Activated naive CD8-positive, alpha-beta T cell treated with anti-CD3 and anti-CD28 coated beads, Interleukin-2, amount 50 U/mL, for 16 hours (primary cell): ENCODE measurements around the gene CHRD.
"Not testable (repeated sequence)": the region's sequence is repeated elsewhere in the genome, so short reads cannot be mapped to it uniquely, and the experiment has no call there.

ENCODE experiments used
- DNase-seq: peaks from one replicate; pipeline ENCODE4 v3.0.0-alpha.2; 2020; ENCODE audit warnings: low read depth, low spot score

The CHRD gene

DNA sequence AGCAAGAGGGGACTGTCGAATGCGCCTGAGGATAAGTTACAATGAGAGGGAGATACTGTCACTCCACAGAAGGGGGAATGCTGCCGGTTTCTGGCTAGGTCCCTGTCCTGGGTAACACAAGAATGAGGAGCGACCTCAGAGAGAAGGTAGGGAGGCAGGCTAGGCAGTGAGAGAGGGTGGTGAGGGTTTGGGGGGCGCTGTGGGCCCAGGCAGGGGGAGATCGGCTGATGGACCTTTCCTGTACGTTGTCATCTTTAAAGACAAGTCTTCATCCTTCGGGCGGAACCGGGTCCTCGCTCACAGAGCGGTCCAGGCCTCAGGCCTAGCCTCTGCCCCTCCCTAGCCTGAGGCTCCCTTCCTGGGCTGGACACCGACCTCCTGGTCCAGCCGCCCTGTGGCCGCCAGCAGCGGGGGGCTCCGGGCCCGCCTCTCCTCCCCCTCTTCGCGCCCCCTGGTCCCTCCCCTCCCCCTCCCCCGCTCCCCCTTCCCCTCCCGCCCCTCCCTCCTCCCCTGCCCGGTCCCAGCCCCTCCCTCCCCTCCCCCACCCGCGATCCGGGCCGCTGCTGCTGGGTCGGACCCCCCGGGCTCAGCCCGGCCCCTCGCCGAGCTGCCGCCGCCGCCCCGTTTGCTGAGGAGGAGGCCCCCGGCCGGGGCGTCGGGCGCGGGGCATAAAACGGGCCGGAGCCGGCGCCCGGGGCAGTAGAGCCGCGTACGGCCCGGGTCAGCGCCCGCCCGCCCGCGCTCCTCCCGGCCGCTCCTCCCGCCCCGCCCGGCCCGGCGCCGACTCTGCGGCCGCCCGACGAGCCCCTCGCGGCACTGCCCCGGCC lies at the start of gene CHRD:
Gene CHRD, plus strand, starts transcription at position 697 of the 827 bp plus-strand sequence. CDS start 265 bp downstream, outside the sequence.
- no peak for DNase-seq

DNA sequence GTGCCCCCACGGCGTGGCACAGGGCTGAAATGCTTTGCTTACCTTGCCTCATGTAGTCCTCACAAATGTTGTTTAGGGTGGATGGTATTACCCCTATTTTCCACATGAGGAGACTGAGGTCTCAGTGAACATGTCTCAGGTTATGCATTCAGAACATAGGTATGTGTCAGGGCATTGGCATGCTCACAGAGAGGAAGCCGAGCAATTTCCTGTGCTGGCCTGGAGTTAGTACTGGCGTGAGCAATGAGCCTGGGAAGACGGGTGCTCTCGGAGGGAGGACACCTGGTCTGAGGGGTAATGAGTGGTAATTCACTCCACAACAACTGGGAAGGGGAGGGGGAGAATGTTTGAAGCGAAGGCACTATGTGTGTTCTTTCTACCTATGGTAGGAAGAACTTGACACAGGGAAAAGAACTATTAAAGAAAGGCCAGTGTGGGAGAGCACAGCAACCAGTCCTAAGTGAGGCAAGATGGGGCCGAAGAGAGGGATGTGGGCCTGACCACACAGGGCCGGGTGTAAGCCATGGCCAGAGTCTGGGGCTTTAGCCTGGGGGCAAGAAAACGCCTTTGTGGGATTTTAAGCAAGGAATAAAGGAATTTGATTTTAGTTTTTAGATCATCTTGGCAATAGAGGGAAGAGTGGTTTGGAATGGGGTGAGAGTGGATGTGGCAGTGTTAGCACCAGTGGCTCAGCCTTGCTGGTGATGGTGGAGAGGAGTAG lies 47.3 kb upstream of the CHRD start:
- DNase-seq: no peak

DNA sequence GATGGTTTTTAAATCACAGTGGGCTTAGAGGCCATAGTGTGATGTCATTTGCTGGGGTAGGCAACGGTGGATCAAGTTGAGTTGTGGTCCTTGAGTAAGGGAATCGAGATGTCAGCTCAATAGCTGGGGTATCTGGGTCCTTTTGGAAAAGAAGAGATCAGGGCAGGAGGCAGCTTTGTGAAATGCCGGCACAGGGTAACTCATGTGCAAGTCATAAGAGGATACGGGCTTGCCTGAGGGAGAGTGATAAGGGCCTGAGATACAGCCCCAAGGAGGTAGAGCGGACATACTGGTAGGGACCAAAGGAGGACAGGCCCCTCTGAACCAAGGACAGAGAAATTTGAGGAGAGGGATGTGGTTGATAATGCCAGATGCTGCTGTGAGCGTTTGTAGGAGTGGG lies 46.7 kb upstream of the CHRD start:
- no peak for DNase-seq

GRCh38 chr3:184333700-184334099 lies 46.2 kb upstream of the CHRD start:
- DNase-seq: no peak

DNA sequence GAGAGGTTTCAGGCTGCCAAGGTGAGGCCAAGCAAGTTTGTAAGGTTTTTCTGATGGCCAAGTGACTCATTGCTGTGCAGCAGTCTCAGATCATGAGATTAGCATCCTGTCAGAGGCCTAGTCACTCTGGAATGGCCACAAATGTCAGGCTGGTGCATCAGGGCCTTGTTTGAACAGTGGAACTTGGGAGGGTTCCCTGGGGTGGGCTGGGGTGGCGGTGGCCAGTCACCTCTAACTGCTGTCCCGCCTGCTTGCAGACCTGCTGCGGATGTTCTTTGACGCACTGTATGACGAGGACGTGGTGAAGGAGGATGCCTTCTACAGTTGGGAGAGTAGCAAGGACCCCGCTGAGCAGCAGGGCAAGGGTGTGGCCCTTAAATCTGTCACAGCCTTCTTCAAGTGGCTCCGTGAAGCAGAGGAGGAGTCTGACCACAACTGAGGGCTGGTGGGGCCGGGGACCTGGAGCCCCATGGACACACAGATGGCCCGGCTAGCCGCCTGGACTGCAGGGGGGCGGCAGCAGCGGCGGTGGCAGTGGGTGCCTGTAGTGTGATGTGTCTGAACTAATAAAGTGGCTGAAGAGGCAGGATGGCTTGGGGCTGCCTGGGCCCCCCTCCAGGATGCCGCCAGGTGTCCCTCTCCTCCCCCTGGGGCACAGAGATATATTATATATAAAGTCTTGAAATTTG lies 45.2 kb upstream of the CHRD start:
- DNase-seq: peak; percentile 3

DNA sequence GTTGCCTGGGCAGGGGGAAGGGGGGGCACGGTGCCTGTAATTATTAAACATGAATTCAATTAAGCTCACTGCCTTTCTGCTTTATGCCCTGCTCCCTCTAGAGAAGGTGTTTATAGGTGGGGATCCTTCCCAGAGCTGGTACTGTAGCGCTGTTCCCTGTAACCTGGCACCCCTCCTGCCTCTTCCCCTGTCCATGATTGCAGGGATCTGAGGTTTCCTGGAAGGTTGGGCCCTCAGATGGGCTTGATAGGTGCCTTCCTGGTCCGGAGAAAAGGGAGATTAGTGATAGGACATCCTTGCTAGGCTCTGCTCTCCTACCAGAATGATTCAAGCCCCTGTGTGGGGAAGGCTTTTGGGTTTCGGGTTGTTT lies 44.6 kb upstream of the CHRD start:
- DNase-seq: no peak

- peak; percentile 73 for DNase-seq
These were observed 44.0 kb upstream of the CHRD start for GRCh38 chr3:184335661-184336546.

DNA sequence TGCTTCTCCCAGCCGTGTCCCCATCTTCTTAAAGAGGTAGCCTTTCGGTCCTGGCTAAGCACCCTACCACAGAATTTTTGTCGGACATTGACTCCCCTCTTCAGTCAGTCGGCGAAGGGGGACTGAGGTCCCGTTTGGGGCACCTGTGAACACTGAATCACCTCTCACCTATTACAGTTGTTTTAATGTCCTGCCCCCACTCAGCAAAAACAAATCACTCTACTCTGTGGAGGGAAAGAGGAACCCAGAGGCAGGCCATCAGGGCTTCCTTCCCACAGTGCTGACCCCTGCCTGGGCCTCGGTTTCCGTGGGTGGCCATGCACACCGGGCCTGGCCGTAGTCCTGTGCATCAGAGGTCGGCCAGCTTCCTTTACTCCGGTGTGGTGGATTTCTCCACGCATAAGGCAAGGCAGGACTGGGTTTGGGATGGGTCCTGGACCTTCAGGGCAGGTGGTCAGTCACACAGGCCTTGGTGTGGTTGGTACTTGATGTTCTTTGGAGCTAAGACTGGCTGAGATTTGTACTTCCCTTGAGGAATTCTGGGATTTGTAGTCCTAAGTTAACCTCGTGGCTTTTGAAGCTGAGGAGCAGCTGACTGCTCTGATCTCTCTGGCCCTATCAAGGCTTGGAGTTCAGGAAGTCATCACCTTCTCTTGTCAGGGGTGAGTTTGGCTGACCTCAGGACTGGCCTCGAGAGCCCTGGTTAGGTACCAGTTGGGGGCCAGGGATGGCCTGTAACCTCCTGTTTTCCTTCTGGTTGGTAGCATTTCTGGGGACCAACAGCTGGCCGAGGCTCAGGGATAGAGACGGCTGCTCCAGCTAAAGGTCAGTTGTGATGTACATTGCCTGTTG lies 43.1 kb upstream of the CHRD start:
- DNase-seq: no peak

DNA sequence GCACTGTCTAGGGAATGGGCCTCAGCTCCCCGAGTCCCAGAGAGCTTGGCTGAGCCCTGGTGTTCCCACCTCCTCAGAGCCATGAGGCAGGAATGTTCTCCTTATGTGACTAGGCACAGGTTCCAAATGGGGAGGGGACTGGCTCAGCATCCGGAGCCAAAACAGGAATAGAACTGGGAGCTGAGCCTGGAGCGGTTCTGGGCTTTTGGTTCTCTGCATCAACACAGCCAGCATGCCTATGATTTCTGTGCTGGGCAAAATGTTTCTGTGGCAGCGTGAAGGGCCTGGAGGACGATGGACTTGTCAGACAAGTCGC lies 42.5 kb upstream of the CHRD start, which contains the start of gene FAM131A:
Gene FAM131A, plus strand, starts transcription at position 202 of the 316 bp plus-strand sequence. Its CDS starts 31 bp downstream, at position 233.
- no peak for DNase-seq

GRCh38 chr3:184337981-184338380 lies 41.9 kb upstream of the CHRD start:
- no peak for DNase-seq

DNA sequence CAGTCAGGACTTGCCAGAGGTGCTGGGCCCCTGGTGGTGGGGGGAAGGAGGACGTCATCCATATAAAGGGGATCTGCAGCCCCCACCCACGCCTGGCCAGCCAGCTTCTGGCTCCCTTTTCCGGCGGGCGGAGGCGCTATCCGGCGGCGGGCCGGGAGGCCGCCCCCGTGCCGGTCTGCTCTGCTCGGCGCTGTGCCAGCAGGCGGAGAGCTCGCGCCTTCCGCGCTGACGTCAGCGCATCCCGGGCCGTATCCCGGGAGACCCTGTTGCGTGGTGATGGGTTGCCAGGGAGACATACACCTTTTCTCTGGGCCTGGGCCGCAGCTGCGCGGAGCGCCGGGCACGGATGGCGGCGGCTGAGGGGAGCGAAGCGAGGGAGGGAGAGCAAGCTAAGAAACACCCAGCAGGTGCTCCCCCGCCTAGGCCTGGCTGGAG lies 41.3 kb upstream of the CHRD start:
- no peak for DNase-seq

GRCh38 chr3:184339001-184339400 lies 40.9 kb upstream of the CHRD start:
- no peak for DNase-seq

DNA sequence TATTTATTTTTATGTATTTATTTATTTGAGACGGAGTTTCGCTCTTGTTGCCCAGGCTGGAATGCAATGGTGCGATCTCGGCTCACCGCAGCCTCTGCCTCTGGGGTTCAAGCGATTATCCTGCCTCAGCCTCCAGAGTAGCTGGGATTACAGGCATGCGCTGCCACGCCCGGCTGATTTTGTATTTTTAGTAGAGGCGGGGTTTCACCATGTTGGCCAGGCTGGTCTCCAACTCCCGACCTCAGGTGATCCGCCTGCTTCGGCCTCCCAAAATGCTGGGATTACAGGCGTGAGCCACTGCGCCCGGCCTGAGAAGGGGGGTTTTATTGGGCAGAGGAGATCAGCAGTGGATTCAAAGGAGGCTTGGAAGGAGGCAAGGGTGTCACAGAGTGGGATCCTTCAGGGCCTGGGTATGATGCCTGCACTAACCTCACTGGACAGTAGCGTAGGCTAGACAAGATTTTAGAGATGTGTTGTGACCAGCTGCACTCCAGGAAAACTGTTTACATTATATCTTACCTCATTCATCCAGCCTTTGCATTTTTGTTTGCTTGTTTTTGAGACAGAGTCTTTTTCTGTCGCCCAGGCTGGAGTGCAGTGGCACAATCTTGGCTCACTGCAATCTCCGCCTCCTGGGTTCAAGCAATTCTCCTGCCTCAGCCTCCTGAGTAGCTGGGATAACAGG lies 40.3 kb upstream of the CHRD start:
- DNase-seq: not testable (repeated sequence)

DNA sequence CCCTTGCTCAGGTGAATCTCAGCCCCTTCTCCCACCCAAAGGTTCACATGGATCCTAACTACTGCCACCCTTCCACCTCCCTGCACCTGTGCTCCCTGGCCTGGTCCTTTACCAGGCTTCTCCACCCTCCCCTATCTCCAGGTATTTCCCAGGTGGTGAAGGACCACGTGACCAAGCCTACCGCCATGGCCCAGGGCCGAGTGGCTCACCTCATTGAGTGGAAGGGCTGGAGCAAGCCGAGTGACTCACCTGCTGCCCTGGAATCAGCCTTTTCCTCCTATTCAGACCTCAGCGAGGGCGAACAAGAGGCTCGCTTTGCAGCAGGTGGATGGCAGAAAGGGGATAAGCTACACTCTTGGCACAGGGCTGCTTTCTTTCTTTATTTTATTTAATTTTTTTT lies 37.9 kb upstream of the CHRD start:
- DNase-seq: no peak

GRCh38 chr3:184343200-184343876 lies 36.5 kb upstream of the CHRD start:
- DNase-seq: no peak

DNA sequence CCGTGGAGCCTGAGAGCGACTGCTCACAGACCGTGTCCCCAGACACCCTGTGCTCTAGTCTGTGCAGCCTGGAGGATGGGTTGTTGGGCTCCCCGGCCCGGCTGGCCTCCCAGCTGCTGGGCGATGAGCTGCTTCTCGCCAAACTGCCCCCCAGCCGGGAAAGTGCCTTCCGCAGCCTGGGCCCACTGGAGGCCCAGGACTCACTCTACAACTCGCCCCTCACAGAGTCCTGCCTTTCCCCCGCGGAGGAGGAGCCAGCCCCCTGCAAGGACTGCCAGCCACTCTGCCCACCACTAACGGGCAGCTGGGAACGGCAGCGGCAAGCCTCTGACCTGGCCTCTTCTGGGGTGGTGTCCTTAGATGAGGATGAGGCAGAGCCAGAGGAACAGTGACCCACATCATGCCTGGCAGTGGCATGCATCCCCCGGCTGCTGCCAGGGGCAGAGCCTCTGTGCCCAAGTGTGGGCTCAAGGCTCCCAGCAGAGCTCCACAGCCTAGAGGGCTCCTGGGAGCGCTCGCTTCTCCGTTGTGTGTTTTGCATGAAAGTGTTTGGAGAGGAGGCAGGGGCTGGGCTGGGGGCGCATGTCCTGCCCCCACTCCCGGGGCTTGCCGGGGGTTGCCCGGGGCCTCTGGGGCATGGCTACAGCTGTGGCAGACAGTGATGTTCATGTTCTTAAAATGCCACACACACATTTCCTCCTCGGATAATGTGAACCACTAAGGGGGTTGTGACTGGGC lies 35.1 kb upstream of the CHRD start:
- DNase-seq: no peak

DNA sequence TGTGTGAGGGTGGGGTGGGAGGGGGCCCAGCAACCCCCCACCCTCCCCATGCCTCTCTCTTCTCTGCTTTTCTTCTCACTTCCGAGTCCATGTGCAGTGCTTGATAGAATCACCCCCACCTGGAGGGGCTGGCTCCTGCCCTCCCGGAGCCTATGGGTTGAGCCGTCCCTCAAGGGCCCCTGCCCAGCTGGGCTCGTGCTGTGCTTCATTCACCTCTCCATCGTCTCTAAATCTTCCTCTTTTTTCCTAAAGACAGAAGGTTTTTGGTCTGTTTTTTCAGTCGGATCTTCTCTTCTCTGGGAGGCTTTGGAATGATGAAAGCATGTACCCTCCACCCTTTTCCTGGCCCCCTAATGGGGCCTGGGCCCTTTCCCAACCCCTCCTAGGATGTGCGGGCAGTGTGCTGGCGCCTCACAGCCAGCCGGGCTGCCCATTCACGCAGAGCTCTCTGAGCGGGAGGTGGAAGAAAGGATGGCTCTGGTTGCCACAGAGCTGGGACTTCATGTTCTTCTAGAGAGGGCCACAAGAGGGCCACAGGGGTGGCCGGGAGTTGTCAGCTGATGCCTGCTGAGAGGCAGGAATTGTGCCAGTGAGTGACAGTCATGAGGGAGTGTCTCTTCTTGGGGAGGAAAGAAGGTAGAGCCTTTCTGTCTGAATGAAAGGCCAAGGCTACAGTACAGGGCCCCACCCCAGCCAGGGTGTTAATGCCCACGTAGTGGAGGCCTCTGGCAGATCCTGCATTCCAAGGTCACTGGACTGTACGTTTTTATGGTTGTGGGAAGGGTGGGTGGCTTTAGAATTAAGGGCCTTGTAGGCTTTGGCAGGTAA lies 34.3 kb upstream of the CHRD start:
- no peak for DNase-seq
